HepG2 (cell line): ENCODE data around the gene ZNF684. TPM values are rescaled to one million over a fixed set of nuclear protein-coding genes. Genes with fewer than 3 reads are reported as not detected.

Experiments
- ATAC-seq: fragments of 200-7000 bp; cut with Tn5 transposase; 3 replicates; pipeline ENCODE4 v1.9.1; 2020; ENCODE audit warnings: mild to moderate bottlenecking, moderate library complexity
- BruUV-seq: library from RNA; stranded (reverse); fragments of 400-500 nt; replicated peaks from 2 replicates; lab custom pipeline; 2021; lab: Mats Ljungman, UMichigan
- CTCF ChIA-PET: fragments of 300-600 bp; formaldehyde crosslinking; extraction: SDS; loops from one replicate; lab custom pipeline; 2021; ENCODE audit warnings: low total read pairs, inconsistent platforms, low intra/inter-chr PET ratio; lab: Yijun Ruan, JAX
- POLR2A ChIA-PET: fragments of 350-600 bp; sonication (Branson Sonifier 250); formaldehyde crosslinking; loops from one replicate; lab custom pipeline; 2020; ENCODE audit warnings: antibody characterized with exemption, inconsistent platforms; lab: Yijun Ruan, JAX
- DNase-seq: peaks from one replicate; pipeline ENCODE4 v3.0.0-alpha.2; 2015; ENCODE audit warnings: low spot score
- FAIRE-seq: peaks from 3 replicates; lab custom pipeline; 2011; peaks lifted over from hg19 to GRCh38; lab: Jason Lieb, UNC
- H2AFZ ChIP-seq: one replicate; pipeline ENCODE4 v1.6.1; 2011; ENCODE audit warnings: low read length, inconsistent platforms
- H3K27ac ChIP-seq: fragments of 300-600 bp; 3 replicates; pipeline ENCODE4 v1.8.0; 2011; ENCODE audit warnings: mixed run types, mild to moderate bottlenecking, mixed read lengths, low read length, inconsistent platforms; ENCODE audit not compliant: insufficient read depth; ENCODE audit errors: extremely low read length
- H3K27me3 ChIP-seq, 2 experiments: fragments of 200-600 bp in 1 of 2; 2 replicates in 1 of 2; 3 replicates in 1 of 2; pipeline versions ENCODE4 v1.6.0 to v1.8.0; 2011; ENCODE audit warnings: low read length in 2 of 2, mild to moderate bottlenecking in 2 of 2, moderate library complexity in 2 of 2, inconsistent platforms in 1 of 2; ENCODE audit not compliant: insufficient read depth in 2 of 2, control insufficient read depth in 1 of 2
- H3K36me3 ChIP-seq, 2 experiments: fragments of 200-600 bp in 1 of 2; replicated peaks in 1 of 2; 2 replicates in 1 of 2; 3 replicates in 1 of 2; pipeline versions ENCODE4 v1.5.1 to v1.8.0; 2011; ENCODE audit warnings: low read length in 2 of 2, inconsistent platforms in 1 of 2; ENCODE audit not compliant: insufficient read depth in 2 of 2, control insufficient read depth in 1 of 2
- H3K4me1 ChIP-seq: 2 replicates; pipeline ENCODE4 v1.5.1; 2012; ENCODE audit warnings: low read length, inconsistent platforms; ENCODE audit not compliant: insufficient read depth
- H3K4me2 ChIP-seq: 2 replicates; pipeline ENCODE4 v1.6.0; 2011; ENCODE audit warnings: low read depth, low read length, inconsistent platforms
- H3K4me3 ChIP-seq, 3 experiments: fragments of 200-600 bp in 1 of 3; sonication (generic), shearing (Covaris generic) in 1 of 3; replicated peaks in 1 of 3; 2 replicates each; pipeline ENCODE4 v1.5.1; 2011 to 2016; ENCODE audit warnings: low read length in 3 of 3, inconsistent platforms in 2 of 3, low read depth in 2 of 3, mild to moderate bottlenecking in 2 of 3, control low read depth in 1 of 3, mixed read lengths in 1 of 3; ENCODE audit not compliant: insufficient read depth in 1 of 3
- H3K79me2 ChIP-seq: one replicate; pipeline ENCODE4 v1.6.1; 2011; ENCODE audit warnings: low read length, inconsistent platforms; ENCODE audit not compliant: insufficient read depth
- H3K9ac ChIP-seq: 2 replicates; pipeline ENCODE4 v1.6.0; 2011; ENCODE audit warnings: mild to moderate bottlenecking, low read depth, low read length, inconsistent platforms; ENCODE audit not compliant: insufficient read depth
- H3K9me3 ChIP-seq: 2 replicates; pipeline ENCODE4 v1.5.1; 2012; ENCODE audit warnings: mild to moderate bottlenecking, low read length
- H4K20me1 ChIP-seq: 2 replicates; pipeline ENCODE4 v1.6.0; 2011; ENCODE audit warnings: inconsistent platforms, mild to moderate bottlenecking, low read length, moderate library complexity; ENCODE audit not compliant: insufficient read depth
- CHCHD3 ChIP-seq: sonication (generic); formaldehyde crosslinking; IDR thresholded peaks from 2 replicates; pipeline ENCODE4 v1.8.0; 2022; ENCODE audit warnings: mild to moderate bottlenecking, missing genetic modification reagents, moderate library complexity
- DDIT3 ChIP-seq: sonication (generic); formaldehyde crosslinking; IDR thresholded peaks from 2 replicates; pipeline ENCODE4 v1.4.0; 2020; ENCODE audit warnings: mild to moderate bottlenecking, missing genetic modification reagents
- ELK4 ChIP-seq: sonication (generic); formaldehyde crosslinking; IDR thresholded peaks from 2 replicates; pipeline ENCODE4 v1.9.0; 2021; ENCODE audit warnings: missing genetic modification reagents, borderline replicate concordance
- ETV6 ChIP-seq: sonication (generic); formaldehyde crosslinking; conservative IDR thresholded peaks from 2 replicates; pipeline ENCODE4 v1.4.0; 2020; ENCODE audit warnings: missing genetic modification reagents
- GATAD1 ChIP-seq: IDR thresholded peaks from 2 replicates; pipeline ENCODE4 v1.6.1; 2016; ENCODE audit warnings: missing genetic modification reagents, missing compliant biosample characterization
- IKZF5 ChIP-seq: IDR thresholded peaks from 2 replicates; pipeline ENCODE4 v1.6.1; 2018; ENCODE audit warnings: missing genetic modification reagents, mild to moderate bottlenecking, missing compliant biosample characterization
- MXI1 ChIP-seq: IDR thresholded peaks from 3 replicates; pipeline ENCODE4 v1.6.1; 2012; ENCODE audit warnings: low read depth, low read length, inconsistent platforms, borderline replicate concordance
- PITX1 ChIP-seq: sonication (generic); formaldehyde crosslinking; IDR thresholded peaks from 2 replicates; pipeline ENCODE4 v1.5.1; 2020; ENCODE audit warnings: mild to moderate bottlenecking, missing genetic modification reagents
- SALL2 ChIP-seq: sonication (generic); formaldehyde crosslinking; IDR thresholded peaks from 2 replicates; pipeline ENCODE4 v1.8.1; 2023; ENCODE audit warnings: mild to moderate bottlenecking, missing genetic modification reagents, inconsistent platforms
- YEATS4 ChIP-seq: sonication (generic); formaldehyde crosslinking; IDR thresholded peaks from 2 replicates; pipeline ENCODE4 v1.4.0; 2020; ENCODE audit warnings: missing genetic modification reagents, borderline replicate concordance
- YY1 ChIP-seq: IDR thresholded peaks from 2 replicates; pipeline ENCODE4 v1.6.1; 2011; ENCODE audit warnings: low read length, low read depth, moderate library complexity, mild to moderate bottlenecking; ENCODE audit not compliant: insufficient read depth, insufficient replicate concordance
- ZFP91 ChIP-seq: sonication (generic); formaldehyde crosslinking; IDR thresholded peaks from 2 replicates; pipeline ENCODE4 v1.9.0; 2022; ENCODE audit warnings: missing genetic modification reagents, mild to moderate bottlenecking, borderline replicate concordance
- ZFX ChIP-seq: sonication (generic); formaldehyde crosslinking; IDR thresholded peaks from 2 replicates; pipeline ENCODE4 v1.4.0; 2020; ENCODE audit warnings: mild to moderate bottlenecking, low read depth, missing genetic modification reagents, moderate library complexity
- ZNF530 ChIP-seq: sonication (generic); formaldehyde crosslinking; IDR thresholded peaks from 2 replicates; pipeline ENCODE4 v1.5.0; 2020; ENCODE audit warnings: low read depth, mild to moderate bottlenecking, missing genetic modification reagents
- ZNF543 ChIP-seq: sonication (generic); formaldehyde crosslinking; IDR thresholded peaks from 2 replicates; pipeline ENCODE4 v1.4.0; 2020; ENCODE audit warnings: mild to moderate bottlenecking, missing genetic modification reagents
- ZSCAN5A ChIP-seq: sonication (generic); formaldehyde crosslinking; IDR thresholded peaks from 2 replicates; pipeline ENCODE4 v1.8.0; 2022; ENCODE audit warnings: mild to moderate bottlenecking, missing genetic modification reagents, borderline replicate concordance
- WGBS: methylation state at CpG from one replicate; pipeline ENCODE4 v1.1.6; 2017; ENCODE audit warnings: low lambda C conversion rate; 5-methylcytosine and 5-hydroxymethylcytosine counted together
- in situ Hi-C: cut with HindIII; loops from 2 replicates; pipeline ENCODE4 v1.10.0; 2017; ENCODE audit warnings: low pct_unique_long_range_greater_than_20kb; ENCODE audit not compliant: extremely low pct_ligation_motif_present
- intact Hi-C: fragments of 100-400 bp; cut with micrococcal nuclease; formaldehyde crosslinking; loops from one replicate; pipeline ENCODE4 v1.10.0; 2022; ENCODE audit not compliant: unreplicated experiment
- polyA plus RNA-seq, 8 experiments: library from polyadenylated mRNA; depleted of rRNA in 3 of 8; stranded (reverse) in 7 of 8; unstranded in 1 of 8; fragments of >200 nt; fragmentation: Illumina TruSeq in 4 of 8; extraction: Trizol in 4 of 8; gene quantifications; 2 replicates each; pipeline versions ENCODE4 v1.2.1 to v1.2.3, GENCODE V29; 2011 to 2016; ENCODE audit warnings: low read depth in 4 of 8, missing spikeins in 1 of 8, mixed read lengths in 1 of 8; ENCODE audit not compliant: insufficient read depth in 1 of 8
- total RNA-seq, 5 experiments: library from RNA; depleted of rRNA; stranded (reverse); fragments of >200 nt; fragmentation: Illumina TruSeq; extraction: Trizol; gene quantifications; 2 replicates each; pipeline ENCODE4 v1.2.3, GENCODE V29; 2016; ENCODE audit warnings: low read depth in 1 of 5

ZNF684 gene
- total and polyA plus RNA-seq, 2 of the 13 experiments (the other 11 are each of a cell fraction or from before 2014, with no cell fraction given): 6.5 to 15.2 TPM

- Histone ChIP-seq H3K9me3 (no peaks in the 10 kb centered on the region), H3K36me3 (no peaks in the 10 kb centered on the region), H3K79me2 (no peaks in the 10 kb centered on the region), H3K4me1 (no peaks in the 10 kb centered on the region; the same call in 1 of the 2 replicates), H2AFZ (no peak overlapping the region), H3K27ac (no peak overlapping the region), H4K20me1 (no peaks in the 10 kb centered on the region), H3K27me3 (peaks cover 0 to 19% of the 10 kb centered on the region in 2 experiments; a peak in 2 of 5 replicates), H3K4me2 (no peak overlapping the region), H3K4me3 (no peak overlapping the region), H3K9ac (no peak overlapping the region)
- FAIRE-seq (no peak), DNase-seq (no peak), ATAC-seq (no peak)
- in situ Hi-C loops (no loop called here), intact Hi-C loops (no loop called here)
- 29% methylated on average over 8 of the region's 8 CpGs for WGBS
- POLR2A ChIA-PET: no interaction called here
- BruUV-seq: no TSS peak
- CTCF ChIA-PET: no interaction called here
- TF ChIP-seq ZFP91 (CRISPR knock-in tag) (no peak), ZNF543 (CRISPR knock-in tag) (no peak), GATAD1 (CRISPR knock-in tag) (no peak), DDIT3 (CRISPR knock-in tag) (no peak), ELK4 (CRISPR knock-in tag) (no peak), ZNF530 (CRISPR knock-in tag) (no peak), ETV6 (no peak), YY1 (no peak), CHCHD3 (CRISPR knock-in tag) (no peak), SALL2 (CRISPR knock-in tag) (no peak), ZFX (no peak), MXI1 (no peak), YEATS4 (no peak), PITX1 (CRISPR knock-in tag) (no peak), IKZF5 (CRISPR knock-in tag) (no peak), ZSCAN5A (CRISPR knock-in tag) (no peak)
These were observed 62.2 kb downstream of the ZNF684 start for GRCh38 chr1:40593449-40594186.
